Measurements from ENCODE around the gene LMO3. TPM values are rescaled to one million over a fixed set of nuclear protein-coding genes. Genes with fewer than 3 reads are reported as not detected.
A peak's percentile ranks its signal among the peaks of the same experiment; 100 is the strongest.

LMO3 gene
- total RNA-seq, 1 donor from 2014 or later: 1.5 TPM

- intact Hi-C loops (cut with micrococcal nuclease): no loop called here
- Histone ChIP-seq H3K27ac (replicated peaks) (peak overlapping the region; percentile 76), H3K36me3 (no peaks in the 10 kb centered on the region), H3K9me3 (replicated peaks) (no peaks in the 10 kb centered on the region), H3K4me1 (peaks cover 23% of the 10 kb centered on the region), H3K4me3 (peak overlapping the region; percentile 46), H3K27me3 (ENCODE audit: low read depth) (peaks cover 79% of the 10 kb centered on the region)
- TF ChIP-seq, protein P1, sequence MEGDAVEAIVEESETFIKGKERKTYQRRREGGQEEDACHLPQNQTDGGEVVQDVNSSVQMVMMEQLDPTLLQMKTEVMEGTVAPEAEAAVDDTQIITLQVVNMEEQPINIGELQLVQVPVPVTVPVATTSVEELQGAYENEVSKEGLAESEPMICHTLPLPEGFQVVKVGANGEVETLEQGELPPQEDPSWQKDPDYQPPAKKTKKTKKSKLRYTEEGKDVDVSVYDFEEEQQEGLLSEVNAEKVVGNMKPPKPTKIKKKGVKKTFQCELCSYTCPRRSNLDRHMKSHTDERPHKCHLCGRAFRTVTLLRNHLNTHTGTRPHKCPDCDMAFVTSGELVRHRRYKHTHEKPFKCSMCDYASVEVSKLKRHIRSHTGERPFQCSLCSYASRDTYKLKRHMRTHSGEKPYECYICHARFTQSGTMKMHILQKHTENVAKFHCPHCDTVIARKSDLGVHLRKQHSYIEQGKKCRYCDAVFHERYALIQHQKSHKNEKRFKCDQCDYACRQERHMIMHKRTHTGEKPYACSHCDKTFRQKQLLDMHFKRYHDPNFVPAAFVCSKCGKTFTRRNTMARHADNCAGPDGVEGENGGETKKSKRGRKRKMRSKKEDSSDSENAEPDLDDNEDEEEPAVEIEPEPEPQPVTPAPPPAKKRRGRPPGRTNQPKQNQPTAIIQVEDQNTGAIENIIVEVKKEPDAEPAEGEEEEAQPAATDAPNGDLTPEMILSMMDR (IDR thresholded peaks at IDR 0.05; ENCODE audit: borderline replicate concordance): no peak
- no peak for DNase-seq
Measured at GRCh38 chr12:16610001-16610585, 4.1 kb upstream of the LMO3 start.

- intact Hi-C loops (cut with micrococcal nuclease): no loop called here
- H3K27ac ChIP-seq (replicated peaks): peak overlapping the region; percentile 76
- H3K36me3 ChIP-seq: no peaks in the 10 kb centered on the region
- no peaks in the 10 kb centered on the region for H3K9me3 ChIP-seq (replicated peaks)
- peaks cover 23% of the 10 kb centered on the region for H3K4me1 ChIP-seq
- TF ChIP-seq, protein P1 (IDR thresholded peaks at IDR 0.05; ENCODE audit: borderline replicate concordance): no peak
- no peak for DNase-seq
- peaks cover 87% of the 10 kb centered on the region for H3K27me3 ChIP-seq (ENCODE audit: low read depth)
- peak overlapping the region; percentile 46 for H3K4me3 ChIP-seq
Measured at GRCh38 chr12:16608946-16609539, 3.1 kb upstream of the LMO3 start.

GRCh38 chr12:16607906-16608775, 2.2 kb upstream of the LMO3 start:
- Histone ChIP-seq H3K27me3 (ENCODE audit: low read depth) (peaks cover 83% of the 10 kb centered on the region), H3K27ac (replicated peaks) (peak overlapping the region; percentile 76), H3K4me1 (peaks cover 23% of the 10 kb centered on the region), H3K9me3 (replicated peaks) (no peaks in the 10 kb centered on the region), H3K4me3 (peak overlapping the region; percentile 66), H3K36me3 (no peaks in the 10 kb centered on the region)
- no peak for DNase-seq
- intact Hi-C loops (cut with micrococcal nuclease): no loop called here
- TF ChIP-seq, protein P1 (IDR thresholded peaks at IDR 0.05; ENCODE audit: borderline replicate concordance): no peak

DNA sequence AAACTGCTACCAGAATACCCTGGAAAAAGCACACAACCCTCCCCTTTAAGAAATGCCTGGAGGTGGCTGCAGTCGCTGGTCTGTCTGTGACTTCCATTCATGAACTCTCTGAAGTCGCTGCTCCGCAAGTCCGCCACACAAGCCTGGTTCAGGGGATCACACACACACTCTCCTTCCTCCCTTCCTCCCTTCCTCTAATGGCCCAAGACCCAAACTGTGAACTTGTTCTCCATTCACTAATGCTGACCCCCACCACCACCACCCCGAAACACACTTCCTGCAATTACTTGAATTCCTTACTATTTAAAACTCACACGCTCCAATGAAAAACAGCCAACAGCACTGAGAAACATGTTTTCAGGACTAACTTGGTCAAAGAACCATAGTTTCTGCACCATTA, 1.0 kb upstream of the LMO3 start:
- DNase-seq: no peak
- H3K4me3 ChIP-seq: peak overlapping the region; percentile 66
- H3K27me3 ChIP-seq (ENCODE audit: low read depth): peaks cover 82% of the 10 kb centered on the region
- TF ChIP-seq, protein P1 (IDR thresholded peaks at IDR 0.05; ENCODE audit: borderline replicate concordance): no peak
- H3K27ac ChIP-seq (replicated peaks): peak overlapping the region; percentile 76
- intact Hi-C loops (cut with micrococcal nuclease): no loop called here
- no peaks in the 10 kb centered on the region for H3K9me3 ChIP-seq (replicated peaks)
- H3K4me1 ChIP-seq: peaks cover 23% of the 10 kb centered on the region
- no peaks in the 10 kb centered on the region for H3K36me3 ChIP-seq

DNA sequence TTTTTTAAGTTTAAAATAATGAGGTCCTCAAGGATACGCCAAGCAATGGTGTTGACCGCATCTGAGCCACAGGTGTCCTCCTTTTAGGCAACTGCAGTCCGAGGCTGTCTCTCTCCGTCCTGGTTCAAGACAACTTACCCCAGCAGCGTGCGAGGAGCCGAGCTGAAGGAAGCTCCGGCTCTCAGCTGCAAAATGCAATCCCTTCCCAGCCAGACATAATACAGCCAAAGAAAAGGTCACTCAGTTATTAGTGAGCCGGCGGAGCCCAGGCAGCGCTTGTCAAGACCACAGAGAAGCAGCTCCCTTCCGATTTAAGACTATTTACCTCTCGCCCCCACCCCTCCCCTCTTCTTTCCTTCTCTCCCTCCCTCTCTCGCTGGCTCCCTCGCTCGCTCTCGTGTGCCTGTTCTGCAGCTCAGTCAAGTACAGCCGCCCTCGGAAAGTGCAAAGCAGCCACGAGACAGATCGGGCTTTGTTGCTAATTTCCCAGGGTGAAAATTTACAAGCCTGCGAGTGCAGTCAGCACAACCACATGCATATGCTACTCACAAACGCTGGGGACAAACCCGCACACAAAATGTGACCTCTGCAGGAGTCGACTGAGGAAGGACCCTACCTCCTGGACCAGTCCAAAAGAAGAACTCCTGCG, 363 bp upstream of the LMO3 start:
- no peak for DNase-seq

More for the DNA sequence above, 363 bp upstream of the LMO3 start:
- Histone ChIP-seq H3K27me3 (ENCODE audit: low read depth) (peaks cover 75% of the 10 kb centered on the region), H3K4me3 (peak overlapping the region; percentile 66), H3K27ac (replicated peaks) (peak overlapping the region; percentile 76), H3K4me1 (peaks cover 23% of the 10 kb centered on the region), H3K36me3 (no peaks in the 10 kb centered on the region), H3K9me3 (replicated peaks) (no peaks in the 10 kb centered on the region)
- intact Hi-C loops (cut with micrococcal nuclease): no loop called here
- TF ChIP-seq, protein P1 (IDR thresholded peaks at IDR 0.05; ENCODE audit: borderline replicate concordance): no peak

Data from left ventricle myocardium inferior (tissue), 1 donor.